Measurements from ENCODE around the gene GNB2. TPM values are rescaled to one million over a fixed set of nuclear protein-coding genes. Genes with fewer than 3 reads are reported as not detected.

Gene GNB2
- total RNA-seq, 2 donors from 2014 or later, result 176 to 255 TPM

DNA sequence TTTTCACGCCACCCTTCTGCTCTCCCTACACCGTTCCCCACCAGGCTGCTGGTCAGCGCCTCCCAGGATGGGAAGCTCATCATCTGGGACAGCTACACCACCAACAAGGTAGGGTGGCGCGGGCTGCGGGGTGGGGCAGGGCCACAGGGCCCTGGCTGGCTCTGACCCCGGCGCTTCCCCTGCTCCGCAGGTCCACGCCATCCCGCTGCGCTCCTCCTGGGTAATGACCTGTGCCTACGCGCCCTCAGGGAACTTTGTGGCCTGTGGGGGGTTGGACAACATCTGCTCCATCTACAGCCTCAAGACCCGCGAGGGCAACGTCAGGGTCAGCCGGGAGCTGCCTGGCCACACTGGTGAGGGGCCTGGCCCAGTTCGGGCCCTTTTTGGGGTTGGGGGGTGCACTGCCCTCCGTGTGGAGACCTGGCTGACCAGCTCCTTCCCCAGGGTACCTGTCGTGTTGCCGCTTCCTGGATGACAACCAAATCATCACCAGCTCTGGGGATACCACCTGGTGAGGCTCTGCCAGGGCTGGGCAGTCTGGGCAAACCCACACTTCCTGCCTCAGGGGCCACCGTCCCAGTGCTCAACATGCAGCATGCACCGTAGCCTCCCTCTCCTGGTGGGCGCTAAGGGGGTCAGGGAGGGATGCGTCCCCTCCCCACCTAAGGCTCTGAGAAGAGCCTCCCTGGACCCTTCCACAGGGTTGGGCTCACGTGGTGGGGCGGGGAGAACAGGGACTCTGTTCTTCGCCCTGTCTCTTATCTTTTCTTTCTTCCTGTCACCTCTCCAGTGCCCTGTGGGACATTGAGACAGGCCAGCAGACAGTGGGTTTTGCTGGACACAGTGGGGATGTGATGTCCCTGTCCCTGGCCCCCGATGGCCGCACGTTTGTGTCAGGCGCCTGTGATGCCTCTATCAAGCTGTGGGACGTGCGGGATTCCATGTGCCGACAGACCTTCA, 4.0 kb downstream of the GNB2 start:
- ATAC-seq (ENCODE audit: insufficient number of reproducible peaks, low FRiP score, low read depth) (no peak), DNase-seq (ENCODE audit: low spot score) (no peak)
- Histone ChIP-seq H3K4me1 (ENCODE audit: control insufficient read depth in 1 of 2, low read depth in 2 of 2) (peaks cover 7 to 8% of the 10 kb centered on the region in 2 donors), H3K4me3 (no peak overlapping the region), H3K27ac (no peak overlapping the region), H3K36me3 (peaks cover 52% of the 10 kb centered on the region), H3K27me3 (replicated peaks; ENCODE audit: insufficient read depth) (no peaks in the 10 kb centered on the region), H3K9me3 (no peaks in the 10 kb centered on the region)
- TF ChIP-seq, protein P1, sequence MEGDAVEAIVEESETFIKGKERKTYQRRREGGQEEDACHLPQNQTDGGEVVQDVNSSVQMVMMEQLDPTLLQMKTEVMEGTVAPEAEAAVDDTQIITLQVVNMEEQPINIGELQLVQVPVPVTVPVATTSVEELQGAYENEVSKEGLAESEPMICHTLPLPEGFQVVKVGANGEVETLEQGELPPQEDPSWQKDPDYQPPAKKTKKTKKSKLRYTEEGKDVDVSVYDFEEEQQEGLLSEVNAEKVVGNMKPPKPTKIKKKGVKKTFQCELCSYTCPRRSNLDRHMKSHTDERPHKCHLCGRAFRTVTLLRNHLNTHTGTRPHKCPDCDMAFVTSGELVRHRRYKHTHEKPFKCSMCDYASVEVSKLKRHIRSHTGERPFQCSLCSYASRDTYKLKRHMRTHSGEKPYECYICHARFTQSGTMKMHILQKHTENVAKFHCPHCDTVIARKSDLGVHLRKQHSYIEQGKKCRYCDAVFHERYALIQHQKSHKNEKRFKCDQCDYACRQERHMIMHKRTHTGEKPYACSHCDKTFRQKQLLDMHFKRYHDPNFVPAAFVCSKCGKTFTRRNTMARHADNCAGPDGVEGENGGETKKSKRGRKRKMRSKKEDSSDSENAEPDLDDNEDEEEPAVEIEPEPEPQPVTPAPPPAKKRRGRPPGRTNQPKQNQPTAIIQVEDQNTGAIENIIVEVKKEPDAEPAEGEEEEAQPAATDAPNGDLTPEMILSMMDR (IDR thresholded peaks at IDR 0.05), result no peak

DNA sequence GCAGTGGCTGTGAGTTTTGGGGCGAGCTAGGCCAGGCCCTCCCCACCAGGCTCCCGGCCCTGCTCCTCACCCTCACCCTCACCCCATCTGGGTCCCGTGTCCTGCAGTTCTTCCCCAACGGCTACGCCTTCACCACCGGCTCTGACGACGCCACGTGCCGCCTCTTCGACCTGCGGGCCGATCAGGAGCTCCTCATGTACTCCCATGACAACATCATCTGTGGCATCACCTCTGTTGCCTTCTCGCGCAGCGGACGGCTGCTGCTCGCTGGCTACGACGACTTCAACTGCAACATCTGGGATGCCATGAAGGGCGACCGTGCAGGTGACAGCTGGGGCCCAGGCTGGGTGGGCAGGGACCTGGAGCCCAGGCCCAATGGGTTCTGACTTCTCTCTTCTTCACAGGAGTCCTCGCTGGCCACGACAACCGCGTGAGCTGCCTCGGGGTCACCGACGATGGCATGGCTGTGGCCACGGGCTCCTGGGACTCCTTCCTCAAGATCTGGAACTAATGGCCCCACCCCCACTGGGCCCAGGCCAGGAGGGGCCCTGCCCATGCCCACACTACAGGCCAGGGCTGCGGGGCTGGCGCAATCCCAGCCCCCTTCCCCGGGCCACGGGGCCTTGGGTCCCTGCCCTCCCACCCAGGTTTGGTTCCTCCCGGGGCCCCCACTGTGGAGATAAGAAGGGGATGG, 4.9 kb downstream of the GNB2 start:
- H3K27ac ChIP-seq, result no peak overlapping the region
- H3K36me3 ChIP-seq, result peaks cover 61% of the 10 kb centered on the region
- ATAC-seq (ENCODE audit: insufficient number of reproducible peaks, low FRiP score, low read depth) (no peak), DNase-seq (ENCODE audit: low spot score) (no peak)
- TF ChIP-seq, protein P1 (IDR thresholded peaks at IDR 0.05), result no peak
- peaks cover 4 to 8% of the 10 kb centered on the region in 2 donors for H3K4me1 ChIP-seq (ENCODE audit: control insufficient read depth in 1 of 2, low read depth in 2 of 2)
- H3K27me3 ChIP-seq (replicated peaks; ENCODE audit: insufficient read depth), result no peaks in the 10 kb centered on the region
- no peak overlapping the region for H3K4me3 ChIP-seq
- no peaks in the 10 kb centered on the region for H3K9me3 ChIP-seq

DNA sequence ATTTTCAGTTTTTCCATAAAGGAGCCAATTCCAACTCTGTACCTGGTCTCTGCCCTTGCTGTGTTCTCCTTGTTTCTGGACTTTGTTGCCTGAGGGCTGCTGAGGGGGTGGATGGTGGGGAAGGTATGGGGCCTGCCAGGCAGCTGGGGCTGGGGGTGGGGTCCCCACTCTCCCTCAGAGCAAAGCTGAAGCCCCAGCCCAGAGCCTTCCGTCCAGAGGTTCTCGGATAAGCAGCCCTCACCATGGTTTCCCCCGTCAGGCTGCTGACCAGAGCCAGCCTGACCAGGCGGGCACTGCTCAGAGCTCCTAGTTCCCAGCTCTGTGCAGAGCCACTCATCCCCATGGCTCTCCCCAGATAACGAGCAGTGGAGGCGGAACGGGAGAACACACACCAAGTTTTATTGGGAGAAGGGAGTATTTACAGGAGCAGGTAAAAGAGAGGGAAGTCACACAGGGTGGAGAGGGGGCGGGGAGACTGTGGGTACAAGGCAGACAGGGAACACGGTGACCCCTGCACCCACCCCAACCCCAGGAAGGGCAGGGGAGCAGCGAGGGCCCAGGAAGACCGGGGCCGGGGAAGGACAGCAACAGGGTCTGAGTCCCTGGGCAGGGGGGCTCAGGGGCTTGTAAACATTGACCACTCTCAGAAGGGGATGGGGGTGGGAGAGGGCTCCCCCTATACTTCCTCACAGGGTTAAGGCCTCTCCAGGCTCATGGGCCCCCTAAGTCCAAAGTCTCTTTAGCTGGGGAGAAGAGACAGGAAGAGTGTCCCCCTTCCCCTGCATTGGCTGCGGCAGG, 5.8 kb downstream of the GNB2 start:
- Histone ChIP-seq H3K27me3 (replicated peaks; ENCODE audit: insufficient read depth) (no peaks in the 10 kb centered on the region), H3K4me3 (no peak overlapping the region), H3K36me3 (peaks cover 69% of the 10 kb centered on the region), H3K27ac (peak overlapping the region in 1 of 2 donors; percentile 26), H3K9me3 (no peaks in the 10 kb centered on the region), H3K4me1 (ENCODE audit: control insufficient read depth in 1 of 2, low read depth in 2 of 2) (peaks cover 4 to 8% of the 10 kb centered on the region in 2 donors)
- DNase-seq (ENCODE audit: low spot score), result no peak
- no peak for ATAC-seq (ENCODE audit: insufficient number of reproducible peaks, low FRiP score, low read depth)
- TF ChIP-seq, protein P1 (IDR thresholded peaks at IDR 0.05), result no peak

DNA sequence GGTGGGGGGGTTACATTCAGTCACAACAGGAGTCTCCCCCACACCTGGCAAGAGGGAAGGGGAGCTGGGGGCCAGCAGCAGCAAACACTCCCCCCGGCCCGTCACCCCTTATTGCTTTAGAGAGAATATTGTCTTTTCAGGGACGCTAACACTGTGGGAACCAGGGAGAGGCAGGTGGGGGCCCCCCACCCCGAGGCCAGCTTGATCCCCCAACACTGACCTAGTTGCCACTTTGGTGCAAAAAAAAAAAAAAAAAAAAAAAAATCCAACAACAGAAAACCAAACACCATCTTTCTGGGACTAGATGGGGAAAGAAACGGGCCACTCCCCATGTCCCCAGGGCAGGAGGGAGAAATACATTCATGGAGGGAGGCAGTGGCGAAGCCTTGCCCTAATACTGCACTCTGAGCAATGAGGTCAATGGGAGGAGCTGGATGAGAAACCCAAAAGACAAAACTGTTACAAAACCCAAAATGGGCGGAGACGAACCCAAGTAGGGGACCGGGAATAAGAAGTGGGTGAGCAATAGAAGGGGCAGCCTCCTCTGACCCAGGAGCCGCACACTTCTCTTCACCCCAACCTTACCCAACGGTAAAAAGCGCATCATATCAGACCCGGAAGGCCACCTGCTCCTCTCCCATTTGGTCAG, 6.5 kb downstream of the GNB2 start:
- DNase-seq (ENCODE audit: low spot score), result no peak
- H3K27ac ChIP-seq, result peak overlapping the region; percentile 26 to 43
- TF ChIP-seq, protein P1 (IDR thresholded peaks at IDR 0.05), result no peak
- H3K9me3 ChIP-seq, result no peaks in the 10 kb centered on the region
- no peaks in the 10 kb centered on the region for H3K27me3 ChIP-seq (replicated peaks; ENCODE audit: insufficient read depth)
- peaks cover 4 to 8% of the 10 kb centered on the region in 2 donors for H3K4me1 ChIP-seq (ENCODE audit: control insufficient read depth in 1 of 2, low read depth in 2 of 2)
- H3K36me3 ChIP-seq, result peaks cover 76% of the 10 kb centered on the region
- no peak overlapping the region for H3K4me3 ChIP-seq
- no peak for ATAC-seq (ENCODE audit: insufficient number of reproducible peaks, low FRiP score, low read depth)
